CD4-positive, alpha-beta T cell treated with Interleukin-12 subunit alpha and Interleukin-12 subunit beta, for 1 hour (primary cell): ENCODE results near the gene BTBD18.
"Not testable (repeated sequence)": the region's sequence is repeated elsewhere in the genome, so short reads cannot be mapped to it uniquely, and the experiment has no call there.

Experiments used
- DNase-seq: peaks from one replicate; pipeline ENCODE4 v3.0.0-alpha.2; 2020

The BTBD18 gene

DNA sequence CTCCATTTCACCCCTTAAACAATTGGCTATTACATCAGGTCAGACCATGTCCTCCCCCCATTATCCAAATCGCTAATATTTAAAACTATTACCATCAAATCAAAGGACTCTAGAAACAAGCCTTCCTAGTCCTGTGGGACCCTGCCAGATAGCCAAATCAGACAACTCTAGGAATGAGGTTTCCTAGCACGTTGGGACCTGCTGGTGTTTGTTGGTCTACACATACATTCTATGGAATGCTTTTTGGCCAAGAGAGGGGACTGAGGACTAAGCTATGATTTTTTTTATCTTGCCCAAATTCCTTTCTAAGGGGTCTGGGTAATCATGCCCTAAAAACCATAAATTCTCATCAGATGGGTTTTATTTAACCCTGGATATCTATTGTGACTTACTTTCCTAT is 24.4 kb downstream of the BTBD18 start:
- DNase-seq = no peak

DNA sequence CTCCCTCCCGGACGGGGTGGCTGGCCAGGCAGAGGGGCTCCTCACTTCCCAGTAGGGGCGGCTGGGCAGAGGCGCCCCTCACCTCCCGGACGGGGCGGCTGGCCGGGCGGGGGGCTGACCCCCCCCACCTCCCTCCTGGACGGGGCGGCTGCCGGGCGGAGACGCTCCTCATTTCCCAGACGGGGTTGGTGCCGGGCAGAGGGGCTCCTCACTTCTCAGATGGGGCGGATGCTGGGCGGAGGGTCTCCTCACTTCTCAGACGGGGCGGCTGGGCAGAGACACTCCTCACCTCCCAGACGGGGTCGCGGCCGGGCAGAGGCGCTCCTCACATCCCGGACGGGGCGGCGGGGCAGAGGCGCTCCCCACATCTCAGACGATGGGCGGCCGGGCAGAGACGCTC is 34.9 kb downstream of the BTBD18 start:
- DNase-seq = not testable (repeated sequence)

DNA sequence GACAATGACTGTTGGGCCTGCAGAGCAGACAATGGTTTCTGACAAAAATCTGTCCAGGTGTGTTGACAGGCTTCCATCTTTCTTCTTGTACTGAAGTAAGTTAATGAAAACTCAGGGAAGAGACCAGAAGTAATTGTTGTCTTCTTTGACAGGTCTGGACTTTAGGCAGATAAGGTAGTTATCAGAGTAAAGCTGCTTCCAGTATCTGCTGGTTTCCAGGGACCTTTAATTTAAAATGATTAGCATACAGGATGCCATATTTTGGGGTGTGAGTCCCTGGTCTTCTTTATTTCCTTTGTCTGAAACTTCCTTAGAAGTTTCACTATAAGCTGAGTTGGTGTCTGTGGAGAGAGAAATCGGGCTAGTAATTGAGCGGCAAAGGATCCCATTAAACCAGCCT is 37.8 kb downstream of the BTBD18 start:
- no peak for DNase-seq

DNA sequence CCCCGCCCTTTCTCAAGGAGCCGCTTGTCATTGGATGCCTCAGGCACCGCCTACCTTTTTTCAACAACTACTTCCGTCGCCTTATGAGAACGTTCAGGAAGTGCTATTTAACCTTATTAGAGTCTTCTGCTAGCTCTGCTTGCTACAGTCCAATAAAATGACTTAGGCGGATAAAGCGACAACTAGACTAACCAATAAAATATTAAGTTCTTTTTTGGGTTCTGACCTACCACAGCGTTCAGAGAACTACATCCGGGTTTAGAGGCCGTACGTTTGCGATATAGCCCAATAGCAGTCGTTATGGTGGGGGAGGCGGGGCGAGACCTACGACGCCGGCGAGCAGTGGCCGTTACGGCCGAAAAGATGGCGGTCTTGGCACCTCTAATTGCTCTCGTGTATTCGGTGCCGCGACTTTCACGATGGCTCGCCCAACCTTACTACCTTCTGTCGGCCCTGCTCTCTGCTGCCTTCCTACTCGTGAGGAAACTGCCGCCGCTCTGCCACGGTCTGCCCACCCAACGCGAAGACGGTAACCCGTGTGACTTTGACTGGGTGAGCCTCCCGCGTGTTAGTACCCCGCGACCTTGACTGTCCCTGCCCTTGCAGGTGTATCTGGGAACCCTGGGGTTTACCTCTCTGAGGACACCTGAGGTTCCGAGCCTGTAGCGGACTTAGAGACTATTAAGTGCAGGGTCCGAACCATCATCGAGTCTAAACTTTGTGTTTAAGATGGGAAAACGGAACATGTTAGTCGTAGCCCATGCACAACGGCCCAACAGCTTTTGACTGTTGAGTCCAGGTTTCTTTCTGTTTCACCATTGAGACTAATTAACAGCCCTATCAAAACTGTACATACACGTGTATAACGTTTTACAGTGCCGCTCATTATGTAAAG is 39.1 kb downstream of the BTBD18 start, which contains the start of gene TMX2:
TSS of gene TMX2 (plus strand) at position 338 of the 895 bp plus-strand sequence. CDS start at position 364, 26 bp downstream.
- peak; percentile 95 for DNase-seq

DNA sequence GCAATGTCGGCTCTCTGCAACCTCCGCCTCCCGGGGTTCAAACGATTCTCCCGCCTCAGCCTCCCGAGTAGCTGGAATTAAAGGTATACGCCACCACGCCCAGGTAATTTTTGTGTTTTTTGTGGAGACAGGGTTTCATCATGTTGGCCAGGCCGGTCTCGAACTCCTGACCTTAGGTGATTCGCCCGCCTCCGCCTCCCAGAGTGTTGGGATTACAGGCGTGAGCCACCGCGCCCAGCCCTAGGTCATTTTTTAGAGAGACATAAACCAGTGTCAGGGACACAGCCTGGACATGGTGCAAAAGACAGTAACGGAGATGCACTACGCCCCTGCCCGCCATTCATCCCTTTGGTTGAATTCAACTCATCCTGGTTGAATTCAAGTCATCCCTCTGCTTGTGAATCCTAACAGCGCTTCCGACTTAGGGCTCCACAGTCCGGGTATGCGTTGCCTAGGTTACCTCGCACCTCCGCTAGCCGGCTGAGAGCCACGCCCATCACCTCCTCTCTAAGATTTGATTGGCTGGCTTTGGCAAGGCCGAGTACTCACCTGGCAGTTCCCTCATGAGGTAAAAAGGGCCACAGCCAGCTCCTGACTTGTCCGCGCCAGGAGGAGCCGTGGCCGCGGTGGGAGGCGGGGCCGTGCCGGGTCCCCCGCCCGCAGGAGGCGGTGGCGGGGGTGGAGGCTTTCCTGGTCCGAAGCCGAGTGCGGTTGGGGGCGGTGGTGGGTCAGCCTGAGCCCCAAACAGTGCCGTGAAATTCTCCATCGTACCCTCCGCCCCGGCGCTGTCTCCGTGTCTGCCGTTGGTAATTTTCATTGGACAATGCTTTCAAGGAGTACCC is 40.0 kb downstream of the BTBD18 start, which contains the start of gene MED19:
TSS of gene MED19 (minus strand) at position 802 of the 842 bp plus-strand sequence. CDS start at position 766, 36 bp downstream.
- peak; percentile 89 for DNase-seq

DNA sequence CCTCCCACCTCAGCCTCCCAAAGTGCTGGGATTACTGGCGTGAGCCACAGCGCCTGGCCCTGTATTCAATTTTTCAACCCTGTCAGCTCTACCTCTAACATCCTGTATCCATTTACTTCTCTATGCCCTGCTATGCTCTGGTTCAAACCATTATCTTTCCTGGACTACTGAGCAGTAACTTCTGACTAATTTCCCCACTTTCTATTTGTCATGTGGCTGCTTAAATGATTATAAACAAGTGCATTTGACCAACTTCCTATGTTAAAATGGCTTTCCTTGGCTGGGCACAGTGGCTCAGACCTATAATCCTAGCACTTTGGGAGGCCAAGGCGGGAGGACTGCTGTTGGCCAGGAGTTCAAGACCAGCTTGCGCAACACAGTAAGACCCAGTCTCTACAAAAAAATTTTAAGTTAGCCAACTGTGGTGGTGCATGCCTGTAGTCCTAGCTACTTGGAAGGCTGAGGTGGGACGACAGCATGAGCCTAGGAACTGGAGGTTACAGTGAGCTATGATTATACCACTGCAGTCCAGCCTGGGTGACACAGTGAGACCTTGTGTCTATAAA is 41.7 kb downstream of the BTBD18 start:
- DNase-seq = no peak

DNA sequence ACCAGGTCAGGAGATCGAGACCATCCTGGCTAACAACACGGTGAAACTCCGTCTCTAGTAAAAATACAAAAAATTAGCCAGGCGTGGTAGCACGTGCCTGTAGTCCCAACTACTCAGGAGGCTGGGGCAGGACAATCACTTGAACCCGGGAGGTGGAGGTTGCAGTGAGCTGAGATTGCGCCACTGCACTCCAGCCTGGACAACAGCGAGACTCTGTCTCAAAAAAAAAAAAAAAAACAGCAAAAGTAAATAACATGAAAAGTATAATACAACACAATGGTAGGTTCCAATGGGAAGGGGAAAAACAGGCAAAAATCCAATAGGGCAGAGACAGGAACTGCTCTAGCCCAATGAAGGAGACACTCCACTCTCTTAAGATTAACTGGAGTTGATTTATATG is 46.2 kb downstream of the BTBD18 start:
- not testable (repeated sequence) for DNase-seq

DNA sequence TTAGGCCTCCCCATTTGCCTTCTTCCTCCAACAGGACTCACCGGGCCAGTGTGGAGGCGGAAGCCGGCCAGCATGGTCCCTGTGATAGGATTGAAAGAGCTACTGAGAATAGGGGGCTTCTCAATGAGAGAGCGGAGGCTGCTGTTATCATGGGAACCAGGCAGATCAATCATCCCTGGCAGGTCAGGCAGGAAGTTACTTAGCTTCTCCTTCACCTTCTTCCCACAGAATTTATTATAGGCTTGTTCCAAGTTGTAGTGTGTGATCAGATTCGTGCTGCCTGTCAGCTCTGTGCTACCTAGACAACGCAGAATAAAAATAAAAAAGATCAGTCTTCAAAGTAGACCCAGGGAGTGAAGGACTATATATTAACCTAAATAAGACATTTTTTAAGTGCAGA is 46.7 kb downstream of the BTBD18 start:
- no peak for DNase-seq

DNA sequence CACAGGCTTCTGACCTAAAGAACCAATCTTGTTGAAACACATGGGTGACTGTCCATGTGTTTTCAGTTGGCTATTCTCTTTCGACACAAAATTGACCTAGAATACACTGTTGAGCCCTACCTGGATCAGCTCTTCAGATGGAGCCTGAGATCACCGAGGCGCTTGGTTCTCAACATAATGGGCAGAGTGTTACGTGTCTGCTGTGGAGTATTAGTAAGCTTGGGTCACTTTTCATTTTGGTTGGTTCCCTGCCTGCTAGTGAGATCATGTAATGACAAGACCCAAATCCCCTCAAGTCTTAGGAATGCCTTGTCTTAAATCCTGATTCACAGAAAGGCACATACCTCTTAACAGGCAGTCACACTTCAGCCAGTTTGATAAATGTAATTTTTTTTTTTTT is 48.3 kb downstream of the BTBD18 start:
- no peak for DNase-seq

DNA sequence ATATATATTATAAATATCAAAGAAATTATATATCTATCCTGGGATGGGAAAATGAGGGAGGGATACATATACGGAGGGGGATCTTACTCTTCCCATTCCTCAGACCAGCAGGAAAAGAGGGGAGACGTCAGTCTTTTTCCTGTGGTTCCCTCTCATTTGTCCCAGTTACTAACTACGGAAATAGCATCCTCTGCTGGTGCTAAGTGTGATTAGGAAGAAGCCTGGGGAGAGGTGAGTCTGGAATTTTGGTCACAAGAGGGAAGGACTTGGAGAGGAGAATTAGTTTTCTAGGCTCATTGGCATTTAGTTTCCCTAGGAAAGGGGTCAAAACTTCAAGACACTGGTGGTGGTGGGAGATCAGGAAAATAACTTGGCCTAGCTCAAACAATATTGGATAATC is 51.2 kb downstream of the BTBD18 start:
- DNase-seq = no peak

DNA sequence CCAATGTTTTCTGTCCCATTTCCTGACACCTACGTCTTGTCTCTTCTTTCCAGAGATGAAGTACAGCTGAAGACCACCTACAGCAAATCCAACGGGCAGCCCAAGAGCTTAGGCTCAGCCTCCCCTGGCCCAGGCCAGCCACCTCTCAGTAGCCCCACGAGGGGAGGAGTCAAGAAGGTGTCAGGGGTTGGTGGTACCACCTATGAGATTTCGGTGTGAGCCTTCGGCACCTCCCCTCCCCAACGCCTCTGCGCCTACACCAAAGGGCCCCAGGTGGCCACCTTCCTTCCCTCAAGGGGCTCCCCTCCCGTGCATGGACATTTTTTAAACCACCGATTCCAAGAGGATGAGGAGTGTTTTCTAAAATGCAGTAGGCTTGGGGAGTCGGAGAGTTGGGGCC is 51.8 kb downstream of the BTBD18 start:
- DNase-seq = no peak

DNA sequence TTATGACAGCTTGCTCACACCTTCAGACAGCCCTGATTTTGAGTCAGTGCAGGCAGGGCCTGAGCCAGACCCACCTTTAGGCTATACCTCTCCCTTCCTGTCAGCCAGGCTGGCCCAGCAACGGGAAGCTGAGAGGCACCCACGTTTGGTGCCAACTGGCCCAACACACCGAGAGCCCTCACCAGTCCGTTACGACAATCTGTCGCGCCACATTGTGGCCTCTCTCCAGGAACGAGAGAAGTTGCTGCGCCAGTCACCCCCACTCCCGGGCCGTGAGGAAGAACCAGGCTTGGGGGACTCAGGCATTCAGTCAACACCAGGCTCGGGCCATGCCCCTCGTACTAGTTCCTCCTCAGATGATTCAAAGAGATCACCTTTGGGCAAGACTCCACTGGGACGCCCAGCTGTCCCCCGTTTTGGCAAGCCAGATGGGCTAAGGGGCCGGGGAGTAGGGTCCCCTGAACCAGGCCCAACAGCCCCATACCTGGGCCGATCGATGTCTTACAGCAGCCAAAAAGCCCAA is 52.7 kb downstream of the BTBD18 start:
- no peak for DNase-seq
